ENCODE results near the gene ACAD9.
"Not testable (repeated sequence)": the region's sequence is repeated elsewhere in the genome, so short reads cannot be mapped to it uniquely, and the experiment has no call there.

ACAD9 gene

GRCh38 chr3:128889139-128889894 is 9.9 kb downstream of the ACAD9 start:
- DNase-seq (ENCODE audit: low read depth in 1 of 2, low spot score in 1 of 2) = no peak

- DNase-seq (ENCODE audit: low read depth in 1 of 2, low spot score in 1 of 2) = no peak
Measured at GRCh38 chr3:128895843-128896697, 16.6 kb downstream of the ACAD9 start.

- no peak for DNase-seq (ENCODE audit: low read depth in 1 of 2, low spot score in 1 of 2)
Measured at GRCh38 chr3:128902426-128902825, 23.0 kb downstream of the ACAD9 start.

GRCh38 chr3:128903501-128903900 is 24.1 kb downstream of the ACAD9 start:
- DNase-seq (ENCODE audit: low read depth in 1 of 2, low spot score in 1 of 2) = no peak

GRCh38 chr3:128906031-128906803 is 26.8 kb downstream of the ACAD9 start:
- DNase-seq (ENCODE audit: low read depth in 1 of 2, low spot score in 1 of 2) = no peak

- no peak for DNase-seq (ENCODE audit: low read depth in 1 of 2, low spot score in 1 of 2)
Measured at GRCh38 chr3:128906804-128907525, 27.5 kb downstream of the ACAD9 start.

- no peak for DNase-seq (ENCODE audit: low read depth in 1 of 2, low spot score in 1 of 2)
Measured at GRCh38 chr3:128907706-128908445, 28.5 kb downstream of the ACAD9 start.

- no peak for DNase-seq (ENCODE audit: low read depth in 1 of 2, low spot score in 1 of 2)
Measured at GRCh38 chr3:128908951-128909350, 29.5 kb downstream of the ACAD9 start.

- no peak for DNase-seq (ENCODE audit: low read depth in 1 of 2, low spot score in 1 of 2)
Measured at GRCh38 chr3:128910006-128910405, 30.6 kb downstream of the ACAD9 start.

- no peak for DNase-seq (ENCODE audit: low read depth in 1 of 2, low spot score in 1 of 2)
Measured at GRCh38 chr3:128911911-128912310, 32.5 kb downstream of the ACAD9 start.

GRCh38 chr3:128914966-128915645 is 35.7 kb downstream of the ACAD9 start:
- no peak for DNase-seq (ENCODE audit: low read depth in 1 of 2, low spot score in 1 of 2)

- DNase-seq (ENCODE audit: low read depth in 1 of 2, low spot score in 1 of 2) = no peak
Measured at GRCh38 chr3:128917291-128917690, 37.9 kb downstream of the ACAD9 start.

- no peak for DNase-seq (ENCODE audit: low read depth in 1 of 2, low spot score in 1 of 2)
Measured at GRCh38 chr3:128919988-128920387, 40.6 kb downstream of the ACAD9 start.

- DNase-seq (ENCODE audit: low read depth in 1 of 2, low spot score in 1 of 2) = peak; percentile 23 to 54
Measured at GRCh38 chr3:128922804-128923459, 43.5 kb downstream of the ACAD9 start.

GRCh38 chr3:128923576-128923975 is 44.2 kb downstream of the ACAD9 start:
- no peak for DNase-seq (ENCODE audit: low read depth in 1 of 2, low spot score in 1 of 2)

- not testable (repeated sequence) for DNase-seq (ENCODE audit: low read depth in 1 of 2, low spot score in 1 of 2)
Measured at GRCh38 chr3:128923986-128924385, 44.6 kb downstream of the ACAD9 start.

- DNase-seq (ENCODE audit: low read depth in 1 of 2, low spot score in 1 of 2) = no peak
Measured at GRCh38 chr3:128929364-128929763, 49.9 kb downstream of the ACAD9 start.

- DNase-seq (ENCODE audit: low read depth in 1 of 2, low spot score in 1 of 2) = no peak
Measured at GRCh38 chr3:128931046-128931445, 51.6 kb downstream of the ACAD9 start.

Data from activated CD4-positive, alpha-beta T cell treated with anti-CD3 and anti-CD28 coated beads, Interleukin-2, amount 50 U/mL, for 24 hours (primary cell).